Gastrocnemius medialis (tissue), 4 donors: ENCODE measurements around the gene KCNK3.

ENCODE experiments used
- CTCF ChIP-seq, 5 experiments: fragments of 450-650 bp in 3 of 5; fragments of 200-600 bp in 2 of 5; sonication (generic) in 2 of 5; IDR thresholded peaks in 4 of 5; conservative IDR thresholded peaks in 1 of 5; 1 replicate in 4 of 5; 2 replicates in 1 of 5; pipeline ENCODE4 v1.5.1; 2016 to 2019; ENCODE audit warnings: antibody characterized with exemption in 5 of 5, mild to moderate bottlenecking in 3 of 5, moderate library complexity in 3 of 5
- POLR2A ChIP-seq, 2 donors: fragments of 450-650 bp; IDR thresholded peaks; one replicate each; pipeline ENCODE4 v1.6.1; 2017; ENCODE audit warnings: antibody characterized with exemption in 2 of 2, mild to moderate bottlenecking in 2 of 2, moderate library complexity in 2 of 2

- no peak for TF ChIP-seq POLR2A (IDR thresholded peaks at IDR 0.05)
- TF ChIP-seq CTCF (IDR thresholded peaks at IDR 0.05 in 4 of 5, conservative IDR thresholded peaks at IDR 0.05 in 1 of 5): no peak
These were observed 40.9 kb downstream of the KCNK3 start for GRCh38 chr2:26733413-26733812.
